Fibroblast of lung (primary cell): ENCODE data around the gene PGF. TPM values are rescaled to one million over a fixed set of nuclear protein-coding genes. Genes with fewer than 3 reads are reported as not detected.
A peak's percentile ranks its signal among the peaks of the same experiment; 100 is the strongest.

Source experiments
- DNase-seq, 2 donors: peaks; one replicate each; pipeline versions ENCODE4 v3.0.0 to v3.0.0-alpha.2; 2010; ENCODE audit warnings: low read depth in 2 of 2
- H2AFZ ChIP-seq: 2 replicates; pipeline ENCODE4 v1.5.1; 2012; ENCODE audit warnings: low read length, control low read depth, inconsistent platforms
- H3K27ac ChIP-seq: 2 replicates; pipeline ENCODE4 v1.5.1; 2011; ENCODE audit warnings: low read length, control low read depth; ENCODE audit not compliant: insufficient read depth
- H3K27me3 ChIP-seq: 2 replicates; pipeline ENCODE4 v1.5.1; 2011; ENCODE audit warnings: mild to moderate bottlenecking, low read length; ENCODE audit not compliant: control insufficient read depth, insufficient read depth
- H3K36me3 ChIP-seq: 2 replicates; pipeline ENCODE4 v1.5.1; 2011; ENCODE audit warnings: low read length; ENCODE audit not compliant: control insufficient read depth, insufficient read depth
- H3K4me1 ChIP-seq: 2 replicates; pipeline ENCODE4 v1.5.1; 2011; ENCODE audit warnings: low read length; ENCODE audit not compliant: control insufficient read depth, insufficient read depth; ENCODE audit errors: extremely low read depth
- H3K4me2 ChIP-seq: 2 replicates; pipeline ENCODE4 v1.5.1; 2011; ENCODE audit warnings: low read length, control low read depth; ENCODE audit not compliant: insufficient read depth; ENCODE audit errors: extremely low read depth
- H3K4me3 ChIP-seq, 4 experiments: fragments of 200-600 bp in 1 of 4; sonication (generic) in 1 of 4; replicated peaks in 1 of 4; 2 replicates each; pipeline ENCODE4 v1.5.1; 2011 to 2016; ENCODE audit warnings: low read length in 4 of 4, low read depth in 3 of 4, mild to moderate bottlenecking in 3 of 4, control low read depth in 2 of 4, inconsistent platforms in 1 of 4, mixed read lengths in 1 of 4; ENCODE audit not compliant: insufficient read depth in 1 of 4; ENCODE audit errors: control extremely low read depth in 1 of 4
- H3K79me2 ChIP-seq: 2 replicates; pipeline ENCODE4 v1.5.1; 2012; ENCODE audit warnings: mild to moderate bottlenecking, low read length, inconsistent platforms; ENCODE audit not compliant: control insufficient read depth, insufficient read depth
- H3K9ac ChIP-seq: 2 replicates; pipeline ENCODE4 v1.5.1; 2011; ENCODE audit warnings: mild to moderate bottlenecking, low read length, control low read depth; ENCODE audit not compliant: insufficient read depth
- H3K9me3 ChIP-seq: 2 replicates; pipeline ENCODE4 v1.5.1; 2012; ENCODE audit warnings: low read depth, low read length; ENCODE audit not compliant: control insufficient read depth, insufficient read depth
- H4K20me1 ChIP-seq: 2 replicates; pipeline ENCODE4 v1.5.1; 2011; ENCODE audit warnings: low read length; ENCODE audit not compliant: control insufficient read depth, insufficient read depth; ENCODE audit errors: extremely low read depth
- CTCF ChIP-seq, 2 donors: IDR thresholded peaks in 1 of 2; conservative IDR thresholded peaks in 1 of 2; 1 replicate in 1 of 2; 2 replicates in 1 of 2; pipeline ENCODE4 v1.5.1; 2011 to 2012; ENCODE audit warnings: low read length in 2 of 2, control low read depth in 1 of 2, inconsistent platforms in 1 of 2, low read depth in 1 of 2, mild to moderate bottlenecking in 1 of 2
- EZH2 ChIP-seq: IDR thresholded peaks from 2 replicates; pipeline ENCODE4 v1.5.1; 2012; ENCODE audit warnings: low read length, control low read depth, mild to moderate bottlenecking; ENCODE audit errors: missing control alignments
- polyA plus RNA-seq, 2 donors: library from polyadenylated mRNA; depleted of rRNA in 1 of 2; stranded (reverse) in 1 of 2; unstranded in 1 of 2; fragments of >200 nt; gene quantifications; 2 replicates each; pipeline ENCODE4 v1.2.1, GENCODE V29; 2011 to 2012; ENCODE audit warnings: missing spikeins in 1 of 2
- total RNA-seq: library from RNA; depleted of rRNA; stranded (reverse); fragments of >200 nt; gene quantifications from 2 replicates; pipeline ENCODE4 v1.2.1, GENCODE V29; 2014

PGF gene
- total and polyA plus RNA-seq, 2 donors (not counting 1 experiment from before 2014, with no cell fraction given), result 1.1 to 7.6 TPM

- DNase-seq, result peak in 1 of 2 donors; percentile 54
- H3K4me1 ChIP-seq, result peaks cover 4% of the 10 kb centered on the region
- H3K36me3 ChIP-seq, result no peaks in the 10 kb centered on the region
- H3K9ac ChIP-seq, result no peak overlapping the region
- no peak overlapping the region for H3K27ac ChIP-seq
- H4K20me1 ChIP-seq, result no peaks in the 10 kb centered on the region
- H3K9me3 ChIP-seq, result no peaks in the 10 kb centered on the region
- no peaks in the 10 kb centered on the region for H3K27me3 ChIP-seq
- no peaks in the 10 kb centered on the region for H3K79me2 ChIP-seq
- no peak overlapping the region for H3K4me2 ChIP-seq
- no peak for TF ChIP-seq EZH2
- TF ChIP-seq CTCF (conservative IDR thresholded peaks at IDR 0.05 in 1 of 2, IDR thresholded peaks at IDR 0.05 in 1 of 2; ENCODE audit: low read depth in 1 of 2, low read length in 2 of 2), result no peak
- no peak overlapping the region for H2AFZ ChIP-seq
- no peak overlapping the region for H3K4me3 ChIP-seq
These were observed 35.8 kb downstream of the PGF start for GRCh38 chr14:74919421-74920165.

GRCh38 chr14:74918380-74918779 lies 37.0 kb downstream of the PGF start:
- Histone ChIP-seq H3K79me2 (no peaks in the 10 kb centered on the region), H3K27ac (no peak overlapping the region), H3K36me3 (no peaks in the 10 kb centered on the region), H3K9ac (no peak overlapping the region), H2AFZ (no peak overlapping the region), H3K27me3 (no peaks in the 10 kb centered on the region), H3K4me2 (no peak overlapping the region), H3K4me3 (no peak overlapping the region), H3K9me3 (no peaks in the 10 kb centered on the region), H4K20me1 (no peaks in the 10 kb centered on the region), H3K4me1 (peaks cover 4% of the 10 kb centered on the region)
- DNase-seq, result no peak
- TF ChIP-seq EZH2, result no peak
- TF ChIP-seq CTCF (conservative IDR thresholded peaks at IDR 0.05 in 1 of 2, IDR thresholded peaks at IDR 0.05 in 1 of 2; ENCODE audit: low read depth in 1 of 2, low read length in 2 of 2), result no peak

- Histone ChIP-seq H3K27ac (no peak overlapping the region), H3K9ac (no peak overlapping the region), H4K20me1 (no peaks in the 10 kb centered on the region), H3K4me3 (no peak overlapping the region), H3K4me1 (peaks cover 4% of the 10 kb centered on the region), H3K4me2 (no peak overlapping the region), H3K79me2 (no peaks in the 10 kb centered on the region), H3K9me3 (no peaks in the 10 kb centered on the region), H3K27me3 (no peaks in the 10 kb centered on the region), H3K36me3 (no peaks in the 10 kb centered on the region), H2AFZ (no peak overlapping the region)
- TF ChIP-seq EZH2 (no peak), CTCF (conservative IDR thresholded peaks at IDR 0.05 in 1 of 2, IDR thresholded peaks at IDR 0.05 in 1 of 2; ENCODE audit: low read depth in 1 of 2, low read length in 2 of 2) (no peak)
- DNase-seq, result peak in 1 of 2 donors; percentile 13
These were observed 37.7 kb downstream of the PGF start for GRCh38 chr14:74917646-74918081.
